GM12878 (cell line): Measurements from ENCODE around the gene HAND2. TPM values are rescaled to one million over a fixed set of nuclear protein-coding genes. Genes with fewer than 3 reads are reported as not detected.

ENCODE experiments used
- ATAC-seq: fragments of 200-7000 bp; cut with Tn5 transposase; 3 replicates; pipeline ENCODE4 v1.9.1; 2020; ENCODE audit warnings: mild to moderate bottlenecking, moderate library complexity
- BruUV-seq: library from RNA; stranded (reverse); fragments of 400-500 nt; replicated peaks from 2 replicates; lab custom pipeline; 2021; lab: Mats Ljungman, UMichigan
- CTCF ChIA-PET: fragments of 300-600 bp; sonication (Branson Sonifier 250); formaldehyde crosslinking; extraction: SDS; loops from one replicate; lab custom pipeline; 2021; ENCODE audit warnings: inconsistent platforms; lab: Yijun Ruan, JAX
- POLR2A ChIA-PET: fragments of 350-600 bp; formaldehyde crosslinking; extraction: SDS; loops from one replicate; lab custom pipeline; 2021; ENCODE audit warnings: inconsistent platforms; lab: Charles Lee
- RAD21 ChIA-PET: fragments of 300-600 bp; sonication (Branson Sonifier 250); formaldehyde crosslinking; loops from one replicate; lab custom pipeline; 2023; ENCODE audit warnings: antibody characterized with exemption; ENCODE audit not compliant: unreplicated experiment; lab: Charles Lee
- SMC1A ChIA-PET: fragments of 300-600 bp; sonication (Branson Sonifier 250); formaldehyde crosslinking; loops from one replicate; lab custom pipeline; 2023; ENCODE audit not compliant: unreplicated experiment, uncharacterized antibody; lab: Charles Lee
- DNase-seq: peaks from one replicate; pipeline ENCODE4 v3.0.0-alpha.2; 2011; ENCODE audit warnings: low read depth, low spot score
- FAIRE-seq: peaks from 3 replicates; lab custom pipeline; 2011; peaks lifted over from hg19 to GRCh38; lab: Jason Lieb, UNC
- H2AFZ ChIP-seq: 2 replicates; pipeline ENCODE4 v1.6.0; 2011; ENCODE audit warnings: low read depth, low read length, control low read depth; ENCODE audit not compliant: control insufficient read depth
- H3K27ac ChIP-seq: 2 replicates; pipeline ENCODE4 v1.5.1; 2011; ENCODE audit warnings: control low read depth; ENCODE audit not compliant: control insufficient read depth, insufficient read depth
- H3K27me3 ChIP-seq, 2 experiments: replicated peaks in 1 of 2; 2 replicates each; pipeline versions ENCODE4 v1.6.0 to v1.6.1; 2011; ENCODE audit warnings: low read length in 1 of 2; ENCODE audit not compliant: control insufficient read depth in 2 of 2, insufficient read depth in 2 of 2
- H3K36me3 ChIP-seq, 2 experiments: 2 replicates each; pipeline ENCODE4 v1.5.1; 2011; ENCODE audit warnings: low read length in 1 of 2; ENCODE audit not compliant: control insufficient read depth in 2 of 2, insufficient read depth in 2 of 2
- H3K4me1 ChIP-seq: 2 replicates; pipeline ENCODE4 v1.6.1; 2011; ENCODE audit warnings: mild to moderate bottlenecking, low read length, moderate library complexity, mixed read lengths; ENCODE audit not compliant: control insufficient read depth, insufficient read depth
- H3K4me2 ChIP-seq: 2 replicates; pipeline ENCODE4 v1.6.0; 2011; ENCODE audit warnings: control low read depth; ENCODE audit not compliant: control insufficient read depth, insufficient read depth
- H3K4me3 ChIP-seq: fragments of 200-600 bp; sonication (generic); 2 replicates; pipeline ENCODE4 v1.5.1; 2016
- H3K79me2 ChIP-seq: 2 replicates; pipeline ENCODE4 v1.6.0; 2011; ENCODE audit warnings: low read length; ENCODE audit not compliant: control insufficient read depth, insufficient read depth
- H3K9ac ChIP-seq: 2 replicates; pipeline ENCODE4 v1.8.0; 2011; ENCODE audit warnings: low read length, control low read depth, mixed read lengths; ENCODE audit not compliant: control insufficient read depth, insufficient read depth
- H3K9me3 ChIP-seq: replicated peaks from 3 replicates; pipeline ENCODE4 v1.5.1; 2011; ENCODE audit warnings: mild to moderate bottlenecking, low read length; ENCODE audit not compliant: control insufficient read depth, insufficient read depth
- H4K20me1 ChIP-seq: 2 replicates; pipeline ENCODE4 v1.6.0; 2011; ENCODE audit not compliant: control insufficient read depth, insufficient read depth
- ATF7 ChIP-seq: fragments of 450-650 bp; IDR thresholded peaks from 2 replicates; pipeline ENCODE4 v1.6.1; 2016; ENCODE audit warnings: low read depth, mild to moderate bottlenecking
- CREB1 ChIP-seq: IDR thresholded peaks from 2 replicates; pipeline ENCODE4 v1.6.1; 2012; ENCODE audit warnings: low read depth, mild to moderate bottlenecking, inconsistent platforms
- HCFC1 ChIP-seq: fragments of 150-350 bp; IDR thresholded peaks from 2 replicates; pipeline ENCODE4 v1.6.1; 2014; ENCODE audit warnings: low read length
- KAT2A ChIP-seq: conservative IDR thresholded peaks from 2 replicates; pipeline ENCODE4 v1.6.1; 2011; ENCODE audit warnings: low read depth, low read length; ENCODE audit not compliant: control insufficient read depth
- KLF5 ChIP-seq: fragments of 450-650 bp; IDR thresholded peaks from 2 replicates; pipeline ENCODE4 v1.6.1; 2014; ENCODE audit warnings: mild to moderate bottlenecking; ENCODE audit not compliant: partially characterized antibody
- MEF2A ChIP-seq: IDR thresholded peaks from 2 replicates; pipeline ENCODE4 v1.6.1; 2011; ENCODE audit warnings: low read depth, mild to moderate bottlenecking, low read length, moderate library complexity; ENCODE audit not compliant: insufficient read depth
- NFIC ChIP-seq: IDR thresholded peaks from 2 replicates; pipeline ENCODE4 v1.6.1; 2012; ENCODE audit warnings: low read depth, mild to moderate bottlenecking, inconsistent platforms, low read length, moderate library complexity
- PAX8 ChIP-seq: fragments of 450-650 bp; IDR thresholded peaks from 2 replicates; pipeline ENCODE4 v1.6.1; 2017; ENCODE audit warnings: mild to moderate bottlenecking, moderate library complexity
- POLR2AphosphoS2 ChIP-seq: IDR thresholded peaks from 2 replicates; pipeline ENCODE4 v1.6.1; 2011; ENCODE audit warnings: low read depth, mild to moderate bottlenecking, low read length, improper control_type of control experiment, moderate library complexity
- RFX5 ChIP-seq: IDR thresholded peaks from 2 replicates; pipeline ENCODE4 v1.6.1; 2011; ENCODE audit warnings: low read depth, low read length, improper control_type of control experiment
- ZNF207 ChIP-seq: fragments of 450-650 bp; IDR thresholded peaks from 2 replicates; pipeline ENCODE4 v1.6.1; 2014; ENCODE audit warnings: antibody characterized with exemption, mild to moderate bottlenecking, borderline replicate concordance
- ZZZ3 ChIP-seq: IDR thresholded peaks from 2 replicates; pipeline ENCODE4 v1.6.1; 2011; ENCODE audit warnings: low read depth; ENCODE audit not compliant: control insufficient read depth, insufficient read length
- WGBS: methylation state at CpG from one replicate; pipeline ENCODE4 v1.1.6; 2016; ENCODE audit warnings: low lambda C conversion rate; ENCODE audit not compliant: insufficient replicate concordance, insufficient coverage; ENCODE audit errors: missing lambda C conversion rate; 5-methylcytosine and 5-hydroxymethylcytosine counted together
- in situ Hi-C: fragments of 300-500 bp; cut with MboI; formaldehyde crosslinking; loops from 9 replicates; pipeline ENCODE4 v1.14.3; 2018; ENCODE audit warnings: mixed read lengths
- intact Hi-C: fragments of 100-400 bp; cut with micrococcal nuclease; formaldehyde crosslinking; loops from one replicate; pipeline ENCODE4 v1.14.2; 2022; ENCODE audit not compliant: unreplicated experiment
- polyA plus RNA-seq, 11 experiments: library from polyadenylated mRNA; depleted of rRNA in 4 of 11; unstranded in 6 of 11; stranded (reverse) in 5 of 11; fragments of >200 nt; fragmentation: Nextera tagmentation in 4 of 11; fragmentation: Illumina TruSeq in 1 of 11; extraction: Ambion mirVana in 4 of 11; extraction: Trizol in 1 of 11; gene quantifications; 1 replicate in 1 of 11; 2 replicates in 10 of 11; pipeline versions ENCODE4 v1.2.1 to v1.2.3, GENCODE V29; 2011 to 2016; ENCODE audit warnings: inconsistent platforms in 2 of 11, missing spikeins in 2 of 11, low read depth in 1 of 11
- total RNA-seq, 4 experiments: library from RNA; depleted of rRNA in 3 of 4; stranded (reverse); fragments of >200 nt in 3 of 4; fragmentation: Illumina TruSeq in 1 of 4; extraction: Trizol in 1 of 4; gene quantifications; 2 replicates each; pipeline versions ENCODE4 v1.2.1 to v1.2.3, GENCODE V29; 2013 to 2021
- TF ChIP-seq, protein P1 (sequence below): fragments of 450-650 bp; IDR thresholded peaks from 2 replicates; pipeline ENCODE4 v1.6.1; 2017; ENCODE audit warnings: antibody characterized with exemption, mild to moderate bottlenecking, moderate library complexity
- TF ChIP-seq, protein P2 (sequence below): IDR thresholded peaks from 2 replicates; pipeline ENCODE4 v1.6.1; 2012; ENCODE audit warnings: low read depth, low read length, improper control_type of control experiment
- TF ChIP-seq, protein P3 (sequence below): fragments of 450-650 bp; conservative IDR thresholded peaks from 2 replicates; pipeline ENCODE4 v1.6.1; 2017; ENCODE audit warnings: mild to moderate bottlenecking, moderate library complexity

Gene HAND2
- total and polyA plus RNA-seq, 10 of the 15 experiments (the other 5 are each of a cell fraction or from before 2014, with no cell fraction given), result 0.09 TPM; not detected in 9

DNA sequence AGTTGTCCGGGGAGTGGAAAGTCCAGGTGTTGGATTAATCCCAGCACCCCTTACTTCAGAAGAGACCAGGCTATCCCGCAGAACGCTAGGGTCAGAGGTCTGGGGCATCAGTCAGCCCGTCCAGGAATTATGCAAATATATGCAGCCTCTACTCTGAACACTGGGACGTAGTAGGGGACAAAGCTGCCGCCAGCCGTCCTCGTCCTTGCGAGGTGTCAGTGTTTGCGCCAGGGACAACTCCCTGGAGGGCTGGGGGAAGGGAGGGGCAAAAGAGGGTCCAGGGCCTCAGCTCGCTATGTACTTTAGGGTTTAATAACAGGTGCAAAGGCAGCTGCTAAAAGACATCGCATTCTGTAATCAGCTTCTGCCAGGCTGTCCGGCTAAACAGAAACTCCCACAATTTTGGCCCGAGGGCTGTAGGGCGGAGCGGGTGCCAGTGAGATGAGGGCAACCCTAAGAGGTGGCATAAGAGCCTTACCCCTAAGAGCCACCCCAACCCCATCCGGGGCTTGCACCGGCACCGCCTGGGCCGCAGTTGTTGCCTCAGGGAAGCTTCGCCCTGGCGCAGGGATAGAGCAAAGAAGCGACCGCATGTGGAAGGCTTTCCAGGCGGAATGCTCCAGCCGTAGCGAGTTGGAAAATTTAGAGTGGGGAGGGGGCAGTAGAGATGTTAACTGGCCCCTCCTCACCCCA is 8.4 kb downstream of the HAND2 start:
- SMC1A ChIA-PET, result no interaction called here
- Histone ChIP-seq H4K20me1 (no peaks in the 10 kb centered on the region), H3K4me2 (no peak overlapping the region), H3K79me2 (no peaks in the 10 kb centered on the region), H3K9me3 (no peaks in the 10 kb centered on the region; the same call in 2 of the 3 replicates), H3K27me3 (peaks cover 10 to 38% of the 10 kb centered on the region in 2 experiments), H3K9ac (no peak overlapping the region), H2AFZ (no peak overlapping the region), H3K4me3 (no peak overlapping the region), H3K4me1 (no peaks in the 10 kb centered on the region), H3K36me3 (no peaks in the 10 kb centered on the region), H3K27ac (no peak overlapping the region)
- DNase-seq (no peak), ATAC-seq (no peak), FAIRE-seq (no peak)
- BruUV-seq, result no TSS peak
- intact Hi-C loops (no loop called here), in situ Hi-C loops (loop anchor here (25.0 kb wide), 1 partner anchor 791 kb away; no protein-coding TSS in a partner anchor)
- CTCF ChIA-PET, result no interaction called here
- POLR2A ChIA-PET, result no interaction called here
- RAD21 ChIA-PET, result no interaction called here
- WGBS, result 49% methylated on average over 27 of the region's 27 CpGs
- no peak for TF ChIP-seq ZNF207
- no peak for TF ChIP-seq POLR2AphosphoS2
- no peak for TF ChIP-seq MEF2A
- TF ChIP-seq RFX5, result no peak
- no peak for TF ChIP-seq KAT2A
- no peak for TF ChIP-seq PAX8
- no peak for TF ChIP-seq HCFC1
- TF ChIP-seq, protein P1, sequence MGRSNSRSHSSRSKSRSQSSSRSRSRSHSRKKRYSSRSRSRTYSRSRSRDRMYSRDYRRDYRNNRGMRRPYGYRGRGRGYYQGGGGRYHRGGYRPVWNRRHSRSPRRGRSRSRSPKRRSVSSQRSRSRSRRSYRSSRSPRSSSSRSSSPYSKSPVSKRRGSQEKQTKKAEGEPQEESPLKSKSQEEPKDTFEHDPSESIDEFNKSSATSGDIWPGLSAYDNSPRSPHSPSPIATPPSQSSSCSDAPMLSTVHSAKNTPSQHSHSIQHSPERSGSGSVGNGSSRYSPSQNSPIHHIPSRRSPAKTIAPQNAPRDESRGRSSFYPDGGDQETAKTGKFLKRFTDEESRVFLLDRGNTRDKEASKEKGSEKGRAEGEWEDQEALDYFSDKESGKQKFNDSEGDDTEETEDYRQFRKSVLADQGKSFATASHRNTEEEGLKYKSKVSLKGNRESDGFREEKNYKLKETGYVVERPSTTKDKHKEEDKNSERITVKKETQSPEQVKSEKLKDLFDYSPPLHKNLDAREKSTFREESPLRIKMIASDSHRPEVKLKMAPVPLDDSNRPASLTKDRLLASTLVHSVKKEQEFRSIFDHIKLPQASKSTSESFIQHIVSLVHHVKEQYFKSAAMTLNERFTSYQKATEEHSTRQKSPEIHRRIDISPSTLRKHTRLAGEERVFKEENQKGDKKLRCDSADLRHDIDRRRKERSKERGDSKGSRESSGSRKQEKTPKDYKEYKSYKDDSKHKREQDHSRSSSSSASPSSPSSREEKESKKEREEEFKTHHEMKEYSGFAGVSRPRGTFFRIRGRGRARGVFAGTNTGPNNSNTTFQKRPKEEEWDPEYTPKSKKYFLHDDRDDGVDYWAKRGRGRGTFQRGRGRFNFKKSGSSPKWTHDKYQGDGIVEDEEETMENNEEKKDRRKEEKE, result no peak
- TF ChIP-seq ATF7, result no peak
- TF ChIP-seq, protein P2, sequence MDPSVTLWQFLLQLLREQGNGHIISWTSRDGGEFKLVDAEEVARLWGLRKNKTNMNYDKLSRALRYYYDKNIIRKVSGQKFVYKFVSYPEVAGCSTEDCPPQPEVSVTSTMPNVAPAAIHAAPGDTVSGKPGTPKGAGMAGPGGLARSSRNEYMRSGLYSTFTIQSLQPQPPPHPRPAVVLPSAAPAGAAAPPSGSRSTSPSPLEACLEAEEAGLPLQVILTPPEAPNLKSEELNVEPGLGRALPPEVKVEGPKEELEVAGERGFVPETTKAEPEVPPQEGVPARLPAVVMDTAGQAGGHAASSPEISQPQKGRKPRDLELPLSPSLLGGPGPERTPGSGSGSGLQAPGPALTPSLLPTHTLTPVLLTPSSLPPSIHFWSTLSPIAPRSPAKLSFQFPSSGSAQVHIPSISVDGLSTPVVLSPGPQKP, result no peak
- TF ChIP-seq CREB1, result no peak
- TF ChIP-seq ZZZ3, result no peak
- TF ChIP-seq, protein P3, sequence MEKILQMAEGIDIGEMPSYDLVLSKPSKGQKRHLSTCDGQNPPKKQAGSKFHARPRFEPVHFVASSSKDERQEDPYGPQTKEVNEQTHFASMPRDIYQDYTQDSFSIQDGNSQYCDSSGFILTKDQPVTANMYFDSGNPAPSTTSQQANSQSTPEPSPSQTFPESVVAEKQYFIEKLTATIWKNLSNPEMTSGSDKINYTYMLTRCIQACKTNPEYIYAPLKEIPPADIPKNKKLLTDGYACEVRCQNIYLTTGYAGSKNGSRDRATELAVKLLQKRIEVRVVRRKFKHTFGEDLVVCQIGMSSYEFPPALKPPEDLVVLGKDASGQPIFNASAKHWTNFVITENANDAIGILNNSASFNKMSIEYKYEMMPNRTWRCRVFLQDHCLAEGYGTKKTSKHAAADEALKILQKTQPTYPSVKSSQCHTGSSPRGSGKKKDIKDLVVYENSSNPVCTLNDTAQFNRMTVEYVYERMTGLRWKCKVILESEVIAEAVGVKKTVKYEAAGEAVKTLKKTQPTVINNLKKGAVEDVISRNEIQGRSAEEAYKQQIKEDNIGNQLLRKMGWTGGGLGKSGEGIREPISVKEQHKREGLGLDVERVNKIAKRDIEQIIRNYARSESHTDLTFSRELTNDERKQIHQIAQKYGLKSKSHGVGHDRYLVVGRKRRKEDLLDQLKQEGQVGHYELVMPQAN, result no peak
- no peak for TF ChIP-seq NFIC
- no peak for TF ChIP-seq KLF5
